ENCODE measurements around the gene ZFYVE28.
A peak's percentile ranks its signal among the peaks of the same experiment; 100 is the strongest.
"Not testable (repeated sequence)": the region's sequence is repeated elsewhere in the genome, so short reads cannot be mapped to it uniquely, and the experiment has no call there.

The ZFYVE28 gene

DNA sequence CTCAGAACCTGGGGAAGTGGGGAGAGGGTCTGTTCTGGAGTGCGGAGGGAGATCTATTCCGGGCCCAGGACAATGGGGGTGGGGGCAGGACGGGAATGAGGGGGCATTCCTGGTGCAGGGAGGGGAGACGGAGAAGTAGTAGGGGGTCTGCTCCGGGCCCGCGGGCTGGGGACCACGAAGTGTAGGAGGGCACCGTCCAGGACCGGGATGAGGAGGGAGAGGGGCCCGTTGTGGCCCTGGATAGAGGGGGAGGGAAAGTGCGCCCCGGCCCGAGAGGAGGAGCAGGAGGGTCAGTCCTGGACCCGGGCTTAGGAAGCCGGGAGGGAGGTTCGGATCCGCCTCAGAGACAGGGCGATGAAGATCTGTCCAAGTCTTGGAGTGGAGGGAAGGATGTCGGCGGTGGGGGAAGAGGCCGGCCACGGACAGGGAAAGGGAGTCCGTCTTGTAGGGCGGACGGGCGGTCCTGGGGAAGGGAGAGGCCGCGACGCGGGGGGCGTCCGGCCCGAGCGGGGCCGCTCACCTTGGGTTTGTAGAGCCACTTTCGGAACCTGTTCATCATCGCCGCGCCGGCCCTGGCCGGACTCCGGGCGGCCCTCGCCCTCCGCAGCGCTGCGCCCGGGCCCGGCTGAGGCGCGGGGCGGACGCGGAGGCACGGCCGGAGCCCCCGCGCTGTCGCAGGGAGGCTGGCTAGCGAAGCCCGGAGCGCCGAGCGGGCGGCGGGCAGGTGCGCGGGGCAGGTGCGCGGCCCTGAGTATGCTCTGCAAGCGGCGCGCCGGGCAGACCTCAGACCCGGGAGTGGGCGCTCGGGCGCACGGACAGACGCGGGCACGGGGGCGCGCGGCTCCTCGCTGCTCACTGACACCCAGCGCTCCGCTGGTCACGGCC is at the start of gene ZFYVE28:
Gene ZFYVE28 (minus strand): TSS at position 881 of the 885 bp plus-strand sequence. CDS start 322 bp downstream, at position 559.
- peak in 1 of 3 experiments; percentile 56 for DNase-seq

DNA sequence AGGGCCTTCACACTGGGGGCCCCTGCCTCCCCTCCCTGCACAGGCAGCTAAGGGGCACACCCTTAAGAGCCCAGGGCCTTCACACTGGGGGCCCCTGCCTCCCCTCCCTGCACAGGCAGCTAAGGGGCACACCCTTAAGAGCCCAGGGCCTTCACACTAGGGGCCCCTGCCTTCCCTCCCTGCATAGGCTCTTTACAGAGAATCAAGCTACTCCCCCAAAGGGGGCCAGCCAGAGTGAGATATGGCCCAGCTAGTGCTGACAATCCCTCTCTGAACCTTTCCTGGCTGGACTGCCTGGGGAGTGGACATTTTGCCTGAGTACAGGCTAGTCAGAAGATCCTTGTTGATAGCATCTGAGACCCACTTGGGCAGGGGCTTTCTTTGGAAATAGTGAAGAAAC is 47.1 kb upstream of the ZFYVE28 start:
- DNase-seq = not testable (repeated sequence)

GRCh38 chr4:2465032-2465431 is 46.6 kb upstream of the ZFYVE28 start:
- no peak for DNase-seq

GRCh38 chr4:2462992-2463762 is 44.7 kb upstream of the ZFYVE28 start:
- DNase-seq = peak in 1 of 3 experiments; percentile 30

DNA sequence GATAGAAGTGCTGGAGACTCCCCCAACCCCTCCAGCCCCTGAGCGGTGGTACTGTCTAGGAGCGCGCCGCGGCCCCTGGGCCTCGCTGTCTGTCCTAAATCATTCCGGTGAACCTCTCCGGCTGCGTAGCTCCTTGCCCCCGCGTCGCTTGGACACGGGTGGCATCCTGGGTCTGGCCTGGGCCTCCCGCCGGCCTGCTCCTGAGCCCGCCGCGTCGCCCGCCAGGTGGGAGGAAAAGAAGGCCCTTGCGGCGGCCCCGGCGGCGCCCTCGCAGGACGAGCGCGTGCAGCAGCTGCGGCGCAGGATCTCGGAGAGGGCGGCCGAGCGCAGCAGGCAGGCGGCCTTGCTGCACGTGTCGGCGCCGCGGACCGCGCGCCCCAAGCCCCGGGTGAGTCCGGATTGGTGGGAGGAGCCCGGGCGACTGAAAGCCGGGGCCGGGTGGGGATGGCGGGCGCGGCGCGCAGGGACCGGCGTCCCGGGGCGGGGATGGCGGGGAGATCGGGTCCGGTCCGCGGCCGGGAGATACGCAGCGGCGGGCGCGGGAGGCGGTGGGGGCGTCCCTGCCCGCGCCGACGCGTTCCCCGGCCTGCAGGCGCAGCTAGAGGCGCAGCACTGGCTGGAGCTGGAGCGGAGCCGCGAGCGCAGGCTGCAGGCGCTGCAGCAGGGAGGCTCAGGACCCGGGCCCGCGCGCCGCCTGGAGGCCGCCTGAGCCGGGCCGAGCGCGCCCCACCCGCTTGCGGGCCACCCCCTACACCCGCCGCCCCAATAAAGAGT is 44.0 kb upstream of the ZFYVE28 start:
- DNase-seq = peak; percentile 68 to 91 (median 86)

DNA sequence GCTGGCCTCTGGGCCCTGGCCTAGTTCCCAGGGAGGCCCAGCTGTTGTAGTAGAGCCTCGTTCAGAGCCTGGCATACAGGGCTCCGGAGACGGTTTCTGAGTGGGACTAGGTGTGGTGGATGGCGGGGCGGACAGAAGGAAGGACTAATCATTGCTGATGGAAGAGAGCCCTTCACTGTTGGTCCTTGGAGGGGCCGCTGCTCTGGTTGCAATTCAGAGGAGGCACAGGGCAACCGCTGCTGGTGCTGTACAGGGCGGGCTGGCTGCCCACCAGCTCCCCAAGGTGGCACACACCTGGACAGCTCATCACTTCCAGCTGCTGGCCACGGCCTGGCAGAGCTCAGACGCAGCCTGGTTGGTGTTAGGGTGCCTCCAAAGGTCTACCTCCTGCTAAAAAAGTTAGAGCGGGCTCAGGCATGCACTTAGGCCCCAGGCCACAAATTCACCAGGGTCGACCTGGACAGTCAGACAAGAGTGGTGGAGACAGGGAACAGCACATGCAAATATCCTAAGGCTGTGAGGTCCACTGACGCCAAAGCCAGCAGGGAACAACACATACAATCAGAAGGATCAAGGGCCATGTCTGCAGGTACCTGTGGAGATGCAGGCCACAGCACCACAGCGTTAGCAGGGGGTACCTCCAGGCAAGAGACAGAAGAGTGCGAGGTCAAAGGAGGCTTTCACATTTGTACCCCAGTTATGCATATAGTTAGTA is 43.0 kb upstream of the ZFYVE28 start:
- DNase-seq = peak in 1 of 3 experiments; percentile 13

- DNase-seq = no peak
These were observed 41.3 kb upstream of the ZFYVE28 start for GRCh38 chr4:2459589-2460349.

DNA sequence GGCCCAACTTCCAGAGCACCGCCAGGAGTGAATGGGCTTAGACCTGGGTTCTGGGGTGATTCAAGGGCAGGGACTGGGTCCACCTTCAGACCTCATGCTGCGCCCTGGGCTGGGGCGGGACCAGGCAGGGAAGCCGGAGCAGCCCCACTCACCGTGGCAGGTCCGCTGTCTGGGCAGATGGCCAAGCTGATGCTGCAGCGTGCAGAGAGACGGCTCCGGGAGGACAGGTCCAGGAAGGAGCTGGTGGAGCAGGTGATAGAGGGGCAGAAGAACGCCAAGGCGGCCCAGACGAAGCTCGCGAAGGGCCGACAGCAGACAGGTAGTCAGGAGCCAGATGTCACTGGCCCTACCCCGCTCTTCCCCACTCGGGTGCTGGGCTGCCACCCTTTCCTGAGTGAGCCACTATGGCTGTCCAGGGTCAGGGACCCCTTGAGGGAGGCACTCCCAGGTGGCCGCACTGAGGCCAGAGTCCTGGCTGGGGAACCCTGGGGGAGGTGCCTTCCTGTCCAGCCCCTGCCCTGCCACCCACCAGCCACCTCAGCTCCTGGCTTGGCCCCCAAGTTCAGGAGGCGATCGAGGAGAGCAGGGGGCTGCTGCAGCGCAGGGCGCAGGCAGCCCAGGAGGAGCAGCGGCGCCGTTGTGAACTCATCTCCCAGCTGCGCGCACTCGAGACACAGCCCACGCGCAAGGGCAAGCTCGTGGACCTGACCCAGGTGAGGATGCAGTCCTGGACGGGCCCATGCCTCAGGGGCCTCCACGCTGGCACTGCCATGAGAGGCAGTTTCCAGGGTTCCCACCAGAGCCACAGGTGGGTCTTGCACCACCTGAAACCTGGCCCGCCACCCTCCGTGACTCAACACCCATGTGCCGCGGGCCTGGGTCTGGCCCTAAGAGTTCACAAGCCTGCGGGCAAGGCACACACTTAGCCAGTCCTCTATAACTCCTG is 40.4 kb upstream of the ZFYVE28 start:
- DNase-seq = no peak

- DNase-seq = no peak
These were observed 39.2 kb upstream of the ZFYVE28 start for GRCh38 chr4:2457481-2458295.

- no peak for DNase-seq
These were observed 33.7 kb upstream of the ZFYVE28 start for GRCh38 chr4:2451821-2452785.

DNA sequence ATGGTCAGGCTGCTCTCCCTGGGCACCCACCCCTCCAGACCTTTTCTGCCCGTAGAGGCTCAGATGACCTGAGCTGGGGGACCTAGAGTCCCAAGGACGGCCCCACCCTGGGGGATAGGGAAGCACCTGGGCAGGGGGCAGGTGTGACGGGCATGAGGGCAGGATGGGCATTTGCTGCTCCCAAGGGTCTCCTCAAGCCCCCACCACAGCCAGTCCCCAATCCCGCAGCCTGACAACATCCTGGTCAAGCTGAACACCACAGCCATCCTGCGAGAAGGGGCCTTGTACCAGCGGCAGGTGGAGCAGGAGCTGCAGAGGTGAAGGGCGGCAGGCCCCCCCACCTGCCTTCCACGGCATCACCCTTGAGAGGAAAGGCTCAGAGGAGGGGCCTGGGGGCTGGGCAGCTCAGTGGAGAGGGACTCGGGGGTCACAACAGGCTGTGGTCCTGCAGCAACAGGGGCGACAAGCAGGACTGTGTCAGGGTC is 32.6 kb upstream of the ZFYVE28 start:
- no peak for DNase-seq

- no peak for DNase-seq
These were observed 32.1 kb upstream of the ZFYVE28 start for GRCh38 chr4:2450394-2451035.

DNA sequence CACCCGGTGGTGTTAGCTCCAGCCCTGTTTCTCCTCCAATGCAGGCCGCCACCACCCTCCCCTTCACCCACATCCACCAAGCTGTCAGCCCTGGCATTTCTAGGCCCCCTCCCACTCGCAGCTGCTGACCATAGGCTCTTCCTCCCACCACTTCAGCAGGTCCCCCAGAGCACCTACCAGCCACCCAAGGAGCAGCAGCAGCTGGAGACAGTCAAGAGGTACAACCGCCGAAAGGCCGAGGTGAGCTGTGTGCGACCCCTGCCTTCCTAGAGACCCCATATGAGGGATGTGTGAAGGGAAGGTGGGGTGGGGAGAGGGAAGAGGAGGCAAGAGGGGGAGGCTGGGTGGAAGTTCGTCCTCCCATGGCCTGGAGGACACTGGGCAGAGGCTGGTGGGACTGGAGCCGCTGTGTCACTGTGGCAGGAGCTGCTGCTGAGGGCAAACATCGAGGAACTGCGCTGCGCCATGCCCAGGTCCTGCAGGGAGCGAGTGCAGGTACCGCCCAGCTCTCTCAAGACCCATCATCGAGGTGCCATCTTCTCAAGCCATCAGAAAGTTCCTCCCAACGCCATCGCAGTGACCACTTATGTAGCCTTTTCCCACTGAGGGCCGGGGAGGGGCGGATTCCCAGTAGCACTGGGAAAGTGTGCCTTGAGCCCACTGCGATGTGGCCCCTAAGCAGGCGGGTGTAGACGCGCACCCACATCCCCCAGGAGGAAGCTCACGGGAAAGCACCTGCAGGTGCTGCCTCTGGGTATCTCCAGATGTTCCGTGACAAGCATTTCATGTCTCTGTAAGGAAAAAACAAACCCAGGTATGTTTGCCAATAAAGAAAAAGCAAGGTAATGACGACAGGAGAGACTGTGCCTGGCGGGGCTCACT is 31.3 kb upstream of the ZFYVE28 start:
- no peak for DNase-seq

DNA sequence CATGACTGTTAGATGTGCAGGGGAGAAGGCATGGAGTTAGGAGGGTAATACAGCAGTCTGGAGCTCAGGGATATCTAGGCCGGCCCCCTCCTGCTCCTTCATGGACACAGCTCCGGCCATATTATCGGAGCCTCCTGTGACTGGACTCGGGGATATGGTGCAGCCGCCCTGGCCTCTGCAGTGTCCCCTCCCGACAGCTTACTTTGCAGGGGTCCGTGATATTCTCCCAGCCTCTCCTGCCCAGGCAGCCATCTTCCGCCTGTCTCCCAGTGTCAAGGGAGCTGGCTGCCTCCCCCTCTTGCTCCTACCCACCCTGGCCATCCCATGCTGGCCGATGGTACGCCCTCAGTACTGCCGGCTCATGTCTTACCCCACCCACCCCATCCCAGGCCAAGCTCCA is 30.6 kb upstream of the ZFYVE28 start:
- DNase-seq = no peak

GRCh38 chr4:2448589-2448988 is 30.1 kb upstream of the ZFYVE28 start:
- no peak for DNase-seq
